22Rv1 (cell line): ENCODE measurements around the gene SH3RF3.

Source experiments
- H3K27ac ChIP-seq: fragments of 450-650 bp; 2 replicates; pipeline ENCODE4 v1.5.1; 2017
- ZFX ChIP-seq: fragments of 450-650 bp; IDR thresholded peaks from 2 replicates; pipeline ENCODE4 v1.6.1; 2017; ENCODE audit warnings: antibody characterized with exemption, borderline replicate concordance
- TF ChIP-seq, protein P1 (sequence below): fragments of 450-650 bp; IDR thresholded peaks from 2 replicates; pipeline ENCODE4 v1.5.1; 2017; ENCODE audit warnings: mild to moderate bottlenecking

Gene SH3RF3

DNA sequence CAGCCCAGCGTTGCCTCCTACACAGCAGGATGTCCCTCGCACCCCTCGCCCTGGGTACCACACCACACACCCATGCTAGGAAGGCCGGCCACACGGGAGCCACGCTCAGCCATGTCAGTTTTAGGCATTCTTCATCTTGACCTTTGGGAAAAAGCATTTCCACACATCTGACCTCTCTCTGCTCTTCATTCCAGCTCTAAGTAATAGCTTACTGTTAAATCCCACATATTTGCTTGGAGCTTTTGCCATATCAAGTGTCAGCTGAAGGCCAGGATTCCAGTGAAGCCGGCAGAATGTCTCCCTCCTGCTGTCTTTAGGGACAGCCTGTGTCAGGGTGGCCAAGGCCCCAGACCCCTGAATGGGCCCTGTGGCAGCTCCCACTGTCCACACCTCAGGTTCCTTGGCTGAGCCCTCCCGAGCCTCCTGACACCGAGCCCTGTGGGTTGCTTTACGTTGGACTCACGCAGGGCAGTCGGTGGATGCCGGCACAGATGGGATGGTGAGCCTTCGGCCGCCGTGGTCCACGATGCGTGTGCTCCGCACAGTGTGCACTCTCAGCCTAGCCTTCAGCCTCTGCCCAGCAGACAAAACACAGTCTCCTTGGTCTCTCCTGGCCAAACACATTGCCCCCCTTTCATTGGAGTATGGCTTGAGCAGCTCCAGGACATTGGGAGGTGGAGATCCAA is 282.8 kb downstream of the SH3RF3 start:
- no peak for TF ChIP-seq ZFX
- TF ChIP-seq, protein P1, sequence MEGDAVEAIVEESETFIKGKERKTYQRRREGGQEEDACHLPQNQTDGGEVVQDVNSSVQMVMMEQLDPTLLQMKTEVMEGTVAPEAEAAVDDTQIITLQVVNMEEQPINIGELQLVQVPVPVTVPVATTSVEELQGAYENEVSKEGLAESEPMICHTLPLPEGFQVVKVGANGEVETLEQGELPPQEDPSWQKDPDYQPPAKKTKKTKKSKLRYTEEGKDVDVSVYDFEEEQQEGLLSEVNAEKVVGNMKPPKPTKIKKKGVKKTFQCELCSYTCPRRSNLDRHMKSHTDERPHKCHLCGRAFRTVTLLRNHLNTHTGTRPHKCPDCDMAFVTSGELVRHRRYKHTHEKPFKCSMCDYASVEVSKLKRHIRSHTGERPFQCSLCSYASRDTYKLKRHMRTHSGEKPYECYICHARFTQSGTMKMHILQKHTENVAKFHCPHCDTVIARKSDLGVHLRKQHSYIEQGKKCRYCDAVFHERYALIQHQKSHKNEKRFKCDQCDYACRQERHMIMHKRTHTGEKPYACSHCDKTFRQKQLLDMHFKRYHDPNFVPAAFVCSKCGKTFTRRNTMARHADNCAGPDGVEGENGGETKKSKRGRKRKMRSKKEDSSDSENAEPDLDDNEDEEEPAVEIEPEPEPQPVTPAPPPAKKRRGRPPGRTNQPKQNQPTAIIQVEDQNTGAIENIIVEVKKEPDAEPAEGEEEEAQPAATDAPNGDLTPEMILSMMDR, result no peak
- no peak overlapping the region for H3K27ac ChIP-seq

- H3K27ac ChIP-seq, result no peak overlapping the region
- no peak for TF ChIP-seq ZFX
- TF ChIP-seq, protein P1, result no peak
Observed at GRCh38 chr2:109415581-109416013, 286.6 kb downstream of the SH3RF3 start.

DNA sequence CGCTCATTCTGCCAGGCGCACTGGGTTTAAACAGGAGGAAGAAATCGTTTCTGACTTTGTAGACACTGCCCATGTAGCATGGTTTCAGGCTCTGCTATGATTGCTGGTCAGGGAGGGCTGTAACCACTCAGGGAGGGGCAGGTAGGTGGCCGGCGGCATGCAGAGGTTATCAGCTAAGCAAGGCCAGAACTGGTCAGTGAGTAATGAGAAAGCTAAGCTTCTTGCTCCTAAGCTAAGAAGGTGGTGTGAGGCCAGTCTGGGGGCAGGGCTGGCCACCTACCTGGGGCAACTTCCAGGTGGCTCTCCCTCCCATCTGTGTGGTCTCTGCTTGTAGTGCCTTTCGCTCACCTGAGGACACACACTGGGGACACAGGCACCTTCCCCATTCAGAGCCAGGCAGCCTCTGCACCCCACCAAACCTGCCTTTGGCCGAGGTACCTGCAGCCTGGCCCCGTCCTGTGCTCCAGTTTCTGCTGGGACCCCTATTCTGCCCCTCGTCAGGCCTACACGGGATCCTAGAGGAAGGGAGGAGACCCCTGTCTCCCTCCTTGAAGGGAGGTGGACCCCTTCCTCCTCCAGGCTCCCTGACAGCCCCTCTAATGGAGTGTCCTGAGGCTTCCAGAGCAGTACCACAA is 288.8 kb downstream of the SH3RF3 start:
- H3K27ac ChIP-seq, result no peak overlapping the region
- TF ChIP-seq, protein P1, result no peak

DNA sequence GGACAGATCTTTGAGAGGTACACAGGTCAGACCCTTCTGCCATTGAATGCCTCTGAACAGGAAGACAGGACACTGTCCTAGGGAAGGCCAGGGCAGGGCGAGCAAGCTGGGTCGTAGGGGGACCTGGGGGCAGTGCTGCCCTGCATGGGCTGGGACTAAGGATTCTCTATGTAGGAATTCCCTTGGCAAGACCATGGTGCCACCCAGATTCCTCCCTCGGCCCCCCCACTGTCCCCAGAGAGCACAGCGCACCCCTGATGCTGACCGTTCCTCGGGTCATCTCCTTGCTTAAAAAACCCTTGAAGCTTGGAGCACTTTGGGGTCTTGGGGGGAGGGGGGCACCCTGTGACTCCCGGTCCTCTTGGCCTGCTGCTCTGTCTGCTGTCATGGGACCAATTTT is 289.7 kb downstream of the SH3RF3 start:
- TF ChIP-seq, protein P1, result no peak
- TF ChIP-seq ZFX, result no peak
- H3K27ac ChIP-seq, result no peak overlapping the region

GRCh38 chr2:109419171-109419756 is 290.3 kb downstream of the SH3RF3 start:
- TF ChIP-seq, protein P1, result no peak
- no peak for TF ChIP-seq ZFX
- no peak overlapping the region for H3K27ac ChIP-seq

- no peak for TF ChIP-seq ZFX
- TF ChIP-seq, protein P1, result no peak
- no peak overlapping the region for H3K27ac ChIP-seq
Observed at GRCh38 chr2:109419960-109420370, 291.0 kb downstream of the SH3RF3 start.

DNA sequence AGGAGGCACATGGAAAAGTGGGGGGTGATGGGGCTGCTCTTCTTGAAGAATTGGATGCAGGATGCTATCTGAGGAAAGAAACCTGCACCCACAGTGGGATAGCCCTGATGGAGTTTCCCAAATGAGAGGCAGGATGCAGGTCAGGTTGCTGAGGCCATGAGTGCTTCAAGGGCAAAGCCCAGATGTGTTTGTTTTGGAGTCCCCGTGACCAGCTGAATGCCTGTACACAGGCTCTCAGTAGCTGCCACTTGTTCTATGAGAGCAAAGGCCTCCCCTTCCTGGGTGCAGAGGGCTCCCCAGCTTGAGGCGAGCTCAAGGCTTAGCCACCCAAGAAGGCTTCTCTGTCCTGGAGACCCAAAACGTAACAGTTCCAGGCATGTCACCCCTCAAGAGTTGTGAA is 292.1 kb downstream of the SH3RF3 start:
- TF ChIP-seq, protein P1, result no peak
- TF ChIP-seq ZFX, result no peak
- H3K27ac ChIP-seq, result no peak overlapping the region
